Activated CD8-positive, alpha-beta memory T cell treated with anti-CD3 and anti-CD28 coated beads for 4 hours (primary cell): ENCODE measurements around the gene NUAK2.

Experiments
- DNase-seq, 2 donors: peaks; one replicate each; pipeline ENCODE4 v3.0.0-alpha.2; 2020; ENCODE audit warnings: low read depth in 2 of 2

The NUAK2 gene

GRCh38 chr1:205346956-205347574 is 25.5 kb upstream of the NUAK2 start:
- no peak for DNase-seq

GRCh38 chr1:205345761-205346160 is 24.2 kb upstream of the NUAK2 start:
- no peak for DNase-seq

- DNase-seq, result peak in 1 of 2 donors; percentile 26
Observed at GRCh38 chr1:205344066-205344928, 22.8 kb upstream of the NUAK2 start.

GRCh38 chr1:205343431-205344065 is 22.0 kb upstream of the NUAK2 start:
- no peak for DNase-seq

- DNase-seq, result no peak
Observed at GRCh38 chr1:205342986-205343385, 21.4 kb upstream of the NUAK2 start.

GRCh38 chr1:205340676-205341075 is 19.1 kb upstream of the NUAK2 start:
- no peak for DNase-seq

- no peak for DNase-seq
Observed at GRCh38 chr1:205339717-205340116, 18.2 kb upstream of the NUAK2 start.

- DNase-seq, result no peak
Observed at GRCh38 chr1:205339197-205339702, 17.7 kb upstream of the NUAK2 start.

- no peak for DNase-seq
Observed at GRCh38 chr1:205338011-205338410, 16.5 kb upstream of the NUAK2 start.

GRCh38 chr1:205337481-205337880 is 15.9 kb upstream of the NUAK2 start:
- DNase-seq, result no peak

- DNase-seq, result peak; percentile 49 to 56
Observed at GRCh38 chr1:205335692-205336091, 14.1 kb upstream of the NUAK2 start.

GRCh38 chr1:205332015-205332791 is 10.7 kb upstream of the NUAK2 start:
- DNase-seq, result no peak

- no peak for DNase-seq
Observed at GRCh38 chr1:205330150-205330549, 8.6 kb upstream of the NUAK2 start.

- DNase-seq, result no peak
Observed at GRCh38 chr1:205329719-205330118, 8.2 kb upstream of the NUAK2 start.

- DNase-seq, result no peak
Observed at GRCh38 chr1:205328476-205328875, 6.9 kb upstream of the NUAK2 start.

GRCh38 chr1:205326812-205327466 is 5.4 kb upstream of the NUAK2 start:
- DNase-seq, result no peak

GRCh38 chr1:205325334-205325884 is 3.9 kb upstream of the NUAK2 start:
- DNase-seq, result no peak

GRCh38 chr1:205324781-205325180 is 3.2 kb upstream of the NUAK2 start:
- no peak for DNase-seq

GRCh38 chr1:205323794-205324193 is 2.2 kb upstream of the NUAK2 start:
- no peak for DNase-seq

GRCh38 chr1:205321959-205322283 is 376 bp upstream of the NUAK2 start:
- DNase-seq, result no peak
